GM20000 (cell line): ENCODE data around the gene ALDH1A3.

ENCODE experiments used
- DNase-seq: peaks from one replicate; pipeline ENCODE4 v3.0.0; 2012; ENCODE audit warnings: low spot score
- TF ChIP-seq, protein P1 (sequence below): IDR thresholded peaks from 2 replicates; pipeline ENCODE4 v1.5.1; 2012; ENCODE audit warnings: mild to moderate bottlenecking, control low read depth; ENCODE audit errors: extremely low read depth, missing control alignments

The ALDH1A3 gene

DNA sequence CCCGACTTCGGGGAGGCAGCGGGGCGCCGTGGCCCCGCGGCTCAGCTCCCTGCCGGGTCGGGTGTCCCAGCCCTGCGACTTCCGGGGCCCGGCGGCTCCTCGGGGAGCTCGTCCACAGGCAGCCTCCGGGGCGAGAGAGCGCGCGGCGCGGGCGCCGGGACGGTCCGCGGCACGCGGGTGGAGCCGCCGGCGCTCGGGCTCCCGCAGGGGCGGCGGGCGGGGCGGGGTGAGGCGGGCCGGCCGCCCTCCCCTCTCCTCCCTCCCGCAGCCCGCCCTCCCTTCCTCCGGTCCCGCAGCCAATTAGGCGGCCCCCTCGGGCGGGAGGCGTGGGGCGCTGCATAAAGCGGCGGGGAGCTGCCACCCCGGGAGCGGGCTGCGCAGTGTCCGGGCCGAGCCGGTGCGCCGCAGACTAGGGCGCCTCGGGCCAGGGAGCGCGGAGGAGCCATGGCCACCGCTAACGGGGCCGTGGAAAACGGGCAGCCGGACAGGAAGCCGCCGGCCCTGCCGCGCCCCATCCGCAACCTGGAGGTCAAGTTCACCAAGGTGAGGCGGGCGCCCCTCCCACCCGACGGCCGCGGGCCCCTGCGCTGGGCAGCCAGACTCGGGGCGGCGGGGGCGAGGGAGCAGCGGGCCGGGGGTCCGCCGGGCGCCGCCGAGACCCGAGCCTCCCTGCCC, at the start of gene ALDH1A3:
ALDH1A3 (plus strand) TSS at position 368 of the 675 bp plus-strand sequence; CDS start at position 445, 77 bp downstream.
- TF ChIP-seq, protein P1, sequence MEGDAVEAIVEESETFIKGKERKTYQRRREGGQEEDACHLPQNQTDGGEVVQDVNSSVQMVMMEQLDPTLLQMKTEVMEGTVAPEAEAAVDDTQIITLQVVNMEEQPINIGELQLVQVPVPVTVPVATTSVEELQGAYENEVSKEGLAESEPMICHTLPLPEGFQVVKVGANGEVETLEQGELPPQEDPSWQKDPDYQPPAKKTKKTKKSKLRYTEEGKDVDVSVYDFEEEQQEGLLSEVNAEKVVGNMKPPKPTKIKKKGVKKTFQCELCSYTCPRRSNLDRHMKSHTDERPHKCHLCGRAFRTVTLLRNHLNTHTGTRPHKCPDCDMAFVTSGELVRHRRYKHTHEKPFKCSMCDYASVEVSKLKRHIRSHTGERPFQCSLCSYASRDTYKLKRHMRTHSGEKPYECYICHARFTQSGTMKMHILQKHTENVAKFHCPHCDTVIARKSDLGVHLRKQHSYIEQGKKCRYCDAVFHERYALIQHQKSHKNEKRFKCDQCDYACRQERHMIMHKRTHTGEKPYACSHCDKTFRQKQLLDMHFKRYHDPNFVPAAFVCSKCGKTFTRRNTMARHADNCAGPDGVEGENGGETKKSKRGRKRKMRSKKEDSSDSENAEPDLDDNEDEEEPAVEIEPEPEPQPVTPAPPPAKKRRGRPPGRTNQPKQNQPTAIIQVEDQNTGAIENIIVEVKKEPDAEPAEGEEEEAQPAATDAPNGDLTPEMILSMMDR: no peak
- peak; percentile 73 for DNase-seq

DNA sequence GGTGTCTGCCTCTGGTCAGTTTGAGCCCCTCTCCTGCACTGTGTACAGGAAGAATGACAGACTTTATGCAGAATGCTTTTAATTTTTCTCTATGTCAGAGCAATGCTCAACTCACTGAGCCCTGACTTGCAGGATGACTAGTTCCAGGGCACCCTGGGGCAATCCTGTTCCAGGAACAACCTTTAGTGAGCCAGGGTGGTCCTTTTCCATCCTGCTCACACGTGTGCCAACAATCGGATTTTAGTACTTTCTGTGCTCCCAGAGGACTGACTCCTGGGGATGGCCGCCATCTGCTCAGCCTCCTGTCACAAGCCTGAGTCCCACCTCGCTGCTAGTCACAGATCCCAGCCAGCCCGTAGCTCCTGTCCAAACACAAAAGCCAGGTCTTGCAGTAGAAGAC, 48.2 kb upstream of the ALDH1A3 start:
- DNase-seq: no peak

DNA sequence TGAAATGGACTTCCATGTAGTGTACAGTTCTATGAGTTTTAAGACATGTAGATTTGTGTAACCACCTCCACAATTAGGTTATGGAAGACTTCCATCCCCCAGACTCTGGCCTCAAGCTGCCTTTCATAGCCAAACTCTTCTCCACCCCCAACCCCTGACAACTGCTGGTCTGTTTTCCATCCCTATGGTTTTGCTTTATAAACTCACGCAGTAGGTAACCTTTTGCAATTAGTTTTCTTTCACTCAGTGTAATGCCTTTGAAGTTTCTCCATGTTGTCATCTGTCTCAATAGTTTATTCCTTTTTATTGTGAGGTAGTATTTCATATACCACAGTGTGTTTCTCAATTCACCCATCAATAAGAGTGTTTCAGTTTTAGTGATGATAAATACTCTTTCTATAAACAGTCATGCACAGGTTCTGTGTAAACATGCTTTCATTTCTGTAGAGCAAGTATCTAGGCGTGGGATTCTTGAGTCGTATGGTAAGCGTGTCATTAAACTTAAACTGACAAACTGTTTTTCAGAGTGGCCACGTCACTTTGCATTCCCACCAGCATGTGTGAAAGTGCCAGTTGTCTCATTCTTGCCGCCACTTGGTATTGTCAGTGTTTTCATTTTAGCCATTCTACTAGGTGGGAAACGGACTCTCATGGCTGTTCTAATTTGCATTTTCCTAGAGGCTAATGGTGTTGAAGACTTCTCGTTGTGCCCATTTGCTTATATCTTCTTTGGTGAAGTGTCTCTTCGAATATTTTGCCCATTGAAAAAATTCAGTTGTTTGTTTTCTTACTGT, 47.3 kb upstream of the ALDH1A3 start:
- DNase-seq: no peak
- TF ChIP-seq, protein P1: no peak

More for the DNA sequence above, 48.2 kb upstream of the ALDH1A3 start:
- TF ChIP-seq, protein P1: no peak

DNA sequence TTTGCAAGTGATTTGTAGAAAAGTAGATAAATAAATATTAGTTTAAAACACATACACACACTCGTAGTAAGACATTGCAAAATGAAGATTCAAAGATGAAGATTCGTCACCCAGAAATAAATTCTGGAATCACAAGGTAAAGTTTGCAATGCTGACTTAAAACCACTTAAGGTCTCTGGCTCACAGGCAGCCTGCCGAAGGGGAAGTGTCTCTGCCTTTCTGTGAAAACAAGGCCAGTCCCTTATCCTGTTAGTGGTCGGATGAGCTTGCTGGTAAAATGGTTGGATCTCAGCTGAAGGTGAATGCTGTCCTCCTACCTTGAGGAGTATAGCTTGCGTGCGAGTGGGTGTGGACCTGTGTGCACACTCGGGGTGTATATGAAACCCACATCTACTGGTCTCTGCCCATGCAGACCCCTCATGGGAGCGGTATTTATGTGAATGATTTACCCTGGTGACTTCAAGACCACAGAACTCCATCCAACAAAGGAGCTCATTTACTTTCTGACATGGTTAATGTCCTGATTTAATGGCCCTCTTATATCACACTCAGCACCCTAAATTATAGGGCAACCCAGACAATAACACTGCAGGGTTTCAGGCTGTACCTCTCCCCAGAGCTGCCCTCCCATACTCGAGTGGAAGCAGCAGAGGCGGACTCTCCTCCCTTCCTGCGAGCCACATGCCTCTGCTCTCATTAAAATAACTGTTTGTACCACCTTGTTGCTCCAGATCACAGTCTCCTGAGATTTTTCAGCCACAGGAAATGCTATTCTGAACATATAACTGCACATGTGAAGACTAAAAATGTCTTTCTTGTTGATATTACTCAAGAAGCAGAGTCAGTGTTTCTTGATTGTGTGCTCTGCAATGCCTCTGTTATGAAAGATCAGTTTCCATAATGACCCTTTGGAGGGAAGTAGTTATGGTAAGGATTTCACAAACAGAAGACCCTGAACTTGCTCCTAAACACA, 45.9 kb upstream of the ALDH1A3 start:
- DNase-seq: no peak
- TF ChIP-seq, protein P1: no peak

DNA sequence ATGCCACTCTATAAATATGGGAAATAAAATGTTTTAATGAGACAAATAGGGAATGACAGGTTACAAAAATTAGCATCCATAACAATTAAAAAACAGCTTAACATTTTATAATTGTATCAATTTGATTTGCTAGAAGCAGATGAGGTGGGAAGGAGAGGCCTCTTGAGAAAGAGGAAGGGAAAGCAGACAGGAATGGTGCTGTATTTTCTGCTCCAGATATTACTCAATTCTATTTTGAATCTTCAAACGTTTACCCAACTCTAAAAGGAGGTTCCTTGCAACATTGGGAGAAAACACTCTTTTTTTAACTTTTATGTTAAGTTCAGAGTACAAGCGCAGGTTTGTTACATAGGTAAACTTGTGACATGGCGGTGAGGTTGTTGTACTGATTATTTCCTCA, 44.9 kb upstream of the ALDH1A3 start:
- no peak for DNase-seq
- TF ChIP-seq, protein P1: no peak

DNA sequence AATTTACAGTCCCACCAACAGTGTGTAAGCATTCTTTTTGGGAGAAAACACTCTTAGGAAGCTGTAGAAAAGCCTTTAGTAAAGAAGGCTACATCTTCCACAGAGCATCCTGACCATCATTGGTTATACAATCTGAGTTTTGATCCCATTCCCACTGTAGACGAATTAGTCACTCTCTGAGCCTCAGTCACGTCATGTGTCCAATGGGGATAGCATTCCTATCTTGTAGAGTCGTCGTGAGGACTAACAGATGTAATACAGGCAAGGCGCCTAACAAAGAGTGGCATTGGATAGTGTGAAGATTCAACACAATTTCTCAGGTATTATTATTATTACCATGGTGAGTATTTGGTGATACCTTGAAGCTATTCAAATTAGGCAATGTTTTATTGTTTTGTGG, 44.0 kb upstream of the ALDH1A3 start:
- no peak for DNase-seq
- TF ChIP-seq, protein P1: no peak
